Pons (tissue), 1 donor: ENCODE measurements around the gene MEGF10.
"Not testable (repeated sequence)": the region's sequence is repeated elsewhere in the genome, so short reads cannot be mapped to it uniquely, and the experiment has no call there.

Experiments
- DNase-seq: peaks from one replicate; pipeline ENCODE4 v3.0.0-alpha.2; 2016; ENCODE audit warnings: low spot score

MEGF10 gene

GRCh38 chr5:127290019-127290945 is at the start of gene MEGF10:
Gene MEGF10, plus strand, starts transcription at chr5:127290796. Its CDS starts 40,513 bp downstream, at chr5:127331309.
- peak; percentile 68 for DNase-seq

GRCh38 chr5:127243011-127243410 is 47.6 kb upstream of the MEGF10 start:
- no peak for DNase-seq

GRCh38 chr5:127254729-127255284 is 35.8 kb upstream of the MEGF10 start:
- no peak for DNase-seq

- DNase-seq, result no peak
Observed at GRCh38 chr5:127256886-127257597, 33.6 kb upstream of the MEGF10 start.

GRCh38 chr5:127260686-127261085 is 29.9 kb upstream of the MEGF10 start:
- no peak for DNase-seq

- DNase-seq, result not testable (repeated sequence)
Observed at GRCh38 chr5:127265473-127265872, 25.1 kb upstream of the MEGF10 start.

- DNase-seq, result not testable (repeated sequence)
Observed at GRCh38 chr5:127268342-127268741, 22.3 kb upstream of the MEGF10 start.

- not testable (repeated sequence) for DNase-seq
Observed at GRCh38 chr5:127270713-127271112, 19.9 kb upstream of the MEGF10 start.

GRCh38 chr5:127275641-127276193 is 14.9 kb upstream of the MEGF10 start:
- no peak for DNase-seq

- DNase-seq, result no peak
Observed at GRCh38 chr5:127280491-127281220, 9.9 kb upstream of the MEGF10 start.

GRCh38 chr5:127281609-127282008 is 9.0 kb upstream of the MEGF10 start:
- DNase-seq, result no peak

GRCh38 chr5:127288676-127289075 is 1.9 kb upstream of the MEGF10 start:
- no peak for DNase-seq

GRCh38 chr5:127290946-127291693 is 524 bp downstream of the MEGF10 start:
- peak; percentile 74 for DNase-seq

- peak; percentile 60 for DNase-seq
Observed at GRCh38 chr5:127292030-127292735, 1.6 kb downstream of the MEGF10 start.

GRCh38 chr5:127293373-127293772 is 2.8 kb downstream of the MEGF10 start:
- peak; percentile 46 for DNase-seq

- peak; percentile 48 for DNase-seq
Observed at GRCh38 chr5:127294829-127295228, 4.2 kb downstream of the MEGF10 start.

- DNase-seq, result peak; percentile 64
Observed at GRCh38 chr5:127295454-127295853, 4.9 kb downstream of the MEGF10 start.

- peak; percentile 59 for DNase-seq
Observed at GRCh38 chr5:127296321-127296720, 5.7 kb downstream of the MEGF10 start.

- DNase-seq, result not testable (repeated sequence)
Observed at GRCh38 chr5:127296894-127297293, 6.3 kb downstream of the MEGF10 start.

- DNase-seq, result peak; percentile 55
Observed at GRCh38 chr5:127297348-127298035, 6.9 kb downstream of the MEGF10 start.
